Muscle layer of duodenum (tissue), 2 donors: ENCODE data around the gene LCAT.

Experiments
- H3K27ac ChIP-seq: one replicate; pipeline ENCODE4 v1.7.0; 2013; ENCODE audit warnings: mild to moderate bottlenecking, low read length
- H3K27me3 ChIP-seq: one replicate; pipeline ENCODE4 v1.7.0; 2013; ENCODE audit warnings: low read depth, mild to moderate bottlenecking, control low read depth, low read length
- H3K36me3 ChIP-seq, 2 donors: one replicate each; pipeline ENCODE4 v1.7.0; 2013; ENCODE audit warnings: low read length in 2 of 2, control low read depth in 1 of 2, mild to moderate bottlenecking in 1 of 2; ENCODE audit not compliant: insufficient read depth in 2 of 2, control insufficient read depth in 1 of 2
- H3K4me1 ChIP-seq, 2 donors: one replicate each; pipeline ENCODE4 v1.7.0; 2013; ENCODE audit warnings: low read length in 2 of 2, mild to moderate bottlenecking in 2 of 2, control low read depth in 1 of 2, moderate library complexity in 1 of 2; ENCODE audit not compliant: insufficient read depth in 2 of 2, control insufficient read depth in 1 of 2
- H3K4me3 ChIP-seq, 2 donors: one replicate each; pipeline ENCODE4 v1.7.0; 2013; ENCODE audit warnings: low read length in 2 of 2, low read depth in 1 of 2, mild to moderate bottlenecking in 1 of 2
- H3K9me3 ChIP-seq, 2 donors: one replicate each; pipeline ENCODE4 v1.7.0; 2013; ENCODE audit warnings: low read length in 2 of 2, control low read depth in 1 of 2, mild to moderate bottlenecking in 1 of 2; ENCODE audit not compliant: control insufficient read depth in 1 of 2
- donor health status: healthy.

LCAT gene

GRCh38 chr16:67943619-67944504 is at the start of gene LCAT:
Gene LCAT (minus strand): TSS chr16:67944120. CDS start chr16:67944101, 19 bp downstream.
- Histone ChIP-seq H3K27me3 (no peaks in the 10 kb centered on the region), H3K4me1 (peaks cover 0 to 43% of the 10 kb centered on the region in 2 donors), H3K36me3 (peaks cover 37 to 75% of the 10 kb centered on the region in 2 donors), H3K27ac (peak within 1 kb of the TSS; percentile 31), H3K9me3 (no peaks in the 10 kb centered on the region), H3K4me3 (no peak within 1 kb of the TSS)

GRCh38 chr16:67993207-67994039 is 49.5 kb upstream of the LCAT start:
- H3K9me3 ChIP-seq = no peaks in the 10 kb centered on the region
- peaks cover 5 to 12% of the 10 kb centered on the region in 2 donors for H3K4me1 ChIP-seq
- H3K27me3 ChIP-seq = no peaks in the 10 kb centered on the region
- H3K4me3 ChIP-seq = peak overlapping the region; percentile 59 to 60
- no peaks in the 10 kb centered on the region for H3K36me3 ChIP-seq
- H3K27ac ChIP-seq = peak overlapping the region; percentile 72

- H3K4me3 ChIP-seq = peak overlapping the region in 1 of 2 donors; percentile 60
- H3K27me3 ChIP-seq = no peaks in the 10 kb centered on the region
- no peaks in the 10 kb centered on the region for H3K36me3 ChIP-seq
- peaks cover 5 to 12% of the 10 kb centered on the region in 2 donors for H3K4me1 ChIP-seq
- no peaks in the 10 kb centered on the region for H3K9me3 ChIP-seq
- no peak overlapping the region for H3K27ac ChIP-seq
These were observed 48.8 kb upstream of the LCAT start for GRCh38 chr16:67992661-67993206.

GRCh38 chr16:67990018-67990386 is 46.1 kb upstream of the LCAT start:
- Histone ChIP-seq H3K27ac (no peak overlapping the region), H3K9me3 (no peaks in the 10 kb centered on the region), H3K4me3 (no peak overlapping the region), H3K36me3 (no peaks in the 10 kb centered on the region), H3K27me3 (no peaks in the 10 kb centered on the region), H3K4me1 (peaks cover 5 to 12% of the 10 kb centered on the region in 2 donors)

GRCh38 chr16:67989322-67990017 is 45.5 kb upstream of the LCAT start:
- Histone ChIP-seq H3K4me3 (no peak overlapping the region), H3K4me1 (peaks cover 5 to 16% of the 10 kb centered on the region in 2 donors), H3K27me3 (no peaks in the 10 kb centered on the region), H3K36me3 (no peaks in the 10 kb centered on the region), H3K27ac (no peak overlapping the region), H3K9me3 (no peaks in the 10 kb centered on the region)

- H3K9me3 ChIP-seq = no peaks in the 10 kb centered on the region
- H3K4me1 ChIP-seq = peaks cover 3 to 14% of the 10 kb centered on the region in 2 donors
- no peaks in the 10 kb centered on the region for H3K36me3 ChIP-seq
- H3K27me3 ChIP-seq = no peaks in the 10 kb centered on the region
- no peak overlapping the region for H3K4me3 ChIP-seq
- H3K27ac ChIP-seq = no peak overlapping the region
These were observed 44.8 kb upstream of the LCAT start for GRCh38 chr16:67988675-67989074.

GRCh38 chr16:67987460-67988160 is 43.7 kb upstream of the LCAT start:
- Histone ChIP-seq H3K36me3 (no peaks in the 10 kb centered on the region), H3K9me3 (no peaks in the 10 kb centered on the region), H3K27me3 (no peaks in the 10 kb centered on the region), H3K4me3 (no peak overlapping the region), H3K27ac (no peak overlapping the region), H3K4me1 (peaks cover 0 to 4% of the 10 kb centered on the region in 2 donors)

GRCh38 chr16:67986949-67987348 is 43.0 kb upstream of the LCAT start:
- H3K9me3 ChIP-seq = no peaks in the 10 kb centered on the region
- no peaks in the 10 kb centered on the region for H3K27me3 ChIP-seq
- no peak overlapping the region for H3K27ac ChIP-seq
- peaks cover 0 to 4% of the 10 kb centered on the region in 2 donors for H3K4me1 ChIP-seq
- no peak overlapping the region for H3K4me3 ChIP-seq
- H3K36me3 ChIP-seq = no peaks in the 10 kb centered on the region

- H3K36me3 ChIP-seq = no peaks in the 10 kb centered on the region
- no peak overlapping the region for H3K4me3 ChIP-seq
- H3K4me1 ChIP-seq = peaks cover 0 to 4% of the 10 kb centered on the region in 2 donors
- H3K27me3 ChIP-seq = no peaks in the 10 kb centered on the region
- H3K9me3 ChIP-seq = no peaks in the 10 kb centered on the region
- H3K27ac ChIP-seq = no peak overlapping the region
These were observed 38.2 kb upstream of the LCAT start for GRCh38 chr16:67982011-67982696.
